HepG2 (cell line): ENCODE results near the gene AGBL3.

Experiments used
- ASH2L ChIP-seq: fragments of 300-600, 200-600 bp; sonication (generic); IDR thresholded peaks from 2 replicates; pipeline ENCODE4 v1.7.0; 2017; ENCODE audit warnings: low read depth, mild to moderate bottlenecking, moderate library complexity, mixed read lengths, low read length; ENCODE audit not compliant: insufficient read length
- CBFB ChIP-seq: sonication (generic); formaldehyde crosslinking; IDR thresholded peaks from 2 replicates; pipeline ENCODE4 v1.4.0; 2020; ENCODE audit warnings: missing genetic modification reagents
- CHD2 ChIP-seq: IDR thresholded peaks from 2 replicates; pipeline ENCODE4 v1.6.1; 2011; ENCODE audit warnings: low read depth, low read length, improper control_type of control experiment
- SMARCC2 ChIP-seq: fragments of 450-650 bp; IDR thresholded peaks from 2 replicates; pipeline ENCODE4 v1.6.1; 2017; ENCODE audit warnings: antibody characterized with exemption, mild to moderate bottlenecking
- ZFP41 ChIP-seq: sonication (generic); formaldehyde crosslinking; IDR thresholded peaks from 2 replicates; pipeline ENCODE4 v1.4.0; 2020; ENCODE audit warnings: mild to moderate bottlenecking, missing genetic modification reagents, borderline replicate concordance
- ZNF788 ChIP-seq: sonication (generic); formaldehyde crosslinking; IDR thresholded peaks from 2 replicates; pipeline ENCODE4 v1.5.0; 2020; ENCODE audit warnings: mild to moderate bottlenecking, missing genetic modification reagents, borderline replicate concordance
- ZNF879 ChIP-seq: sonication (generic); formaldehyde crosslinking; IDR thresholded peaks from 2 replicates; pipeline ENCODE4 v1.8.1; 2023; ENCODE audit warnings: missing genetic modification reagents
- ZSCAN22 ChIP-seq: sonication (generic); formaldehyde crosslinking; IDR thresholded peaks from 2 replicates; pipeline ENCODE4 v1.4.0; 2020; ENCODE audit warnings: mild to moderate bottlenecking, missing genetic modification reagents
- TF ChIP-seq, protein P1 (sequence below): sonication (generic); formaldehyde crosslinking; IDR thresholded peaks from 2 replicates; pipeline ENCODE4 v1.4.0; 2020; ENCODE audit warnings: missing genetic modification reagents

DNA sequence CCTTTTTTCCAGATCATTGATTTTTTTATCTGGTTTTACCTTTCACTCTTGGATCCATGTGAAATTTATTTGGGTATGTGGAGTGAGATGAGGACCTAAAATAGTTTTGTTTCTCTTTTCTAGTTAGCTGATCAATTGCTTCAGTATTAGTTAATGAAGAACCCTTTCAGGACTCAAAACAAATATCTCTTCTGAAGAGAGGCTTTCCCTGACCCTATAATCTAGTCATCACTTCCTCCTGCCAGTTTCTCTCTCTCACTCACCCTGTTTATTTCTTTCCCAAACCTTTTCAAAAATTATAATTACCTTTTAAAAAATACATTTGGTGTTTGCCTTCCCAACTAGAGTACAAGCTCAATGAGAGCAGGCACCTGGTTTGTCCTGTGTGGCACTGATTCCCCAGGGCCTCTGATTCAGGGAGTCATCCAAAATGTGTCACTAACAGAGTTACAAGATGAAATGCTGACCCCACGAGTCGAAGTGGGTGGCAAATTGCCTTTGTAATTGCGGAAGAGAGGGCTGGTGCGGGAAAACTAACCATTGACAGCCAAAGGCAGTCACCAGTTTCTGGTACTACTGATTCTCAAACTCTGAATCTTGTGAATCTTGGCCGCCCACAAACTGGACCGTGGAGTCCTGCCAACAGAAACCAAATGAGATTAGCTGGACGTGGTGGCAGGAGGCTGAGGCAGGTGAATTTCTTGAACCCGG lies 163.9 kb downstream of the AGBL3 start:
- TF ChIP-seq, protein P1, sequence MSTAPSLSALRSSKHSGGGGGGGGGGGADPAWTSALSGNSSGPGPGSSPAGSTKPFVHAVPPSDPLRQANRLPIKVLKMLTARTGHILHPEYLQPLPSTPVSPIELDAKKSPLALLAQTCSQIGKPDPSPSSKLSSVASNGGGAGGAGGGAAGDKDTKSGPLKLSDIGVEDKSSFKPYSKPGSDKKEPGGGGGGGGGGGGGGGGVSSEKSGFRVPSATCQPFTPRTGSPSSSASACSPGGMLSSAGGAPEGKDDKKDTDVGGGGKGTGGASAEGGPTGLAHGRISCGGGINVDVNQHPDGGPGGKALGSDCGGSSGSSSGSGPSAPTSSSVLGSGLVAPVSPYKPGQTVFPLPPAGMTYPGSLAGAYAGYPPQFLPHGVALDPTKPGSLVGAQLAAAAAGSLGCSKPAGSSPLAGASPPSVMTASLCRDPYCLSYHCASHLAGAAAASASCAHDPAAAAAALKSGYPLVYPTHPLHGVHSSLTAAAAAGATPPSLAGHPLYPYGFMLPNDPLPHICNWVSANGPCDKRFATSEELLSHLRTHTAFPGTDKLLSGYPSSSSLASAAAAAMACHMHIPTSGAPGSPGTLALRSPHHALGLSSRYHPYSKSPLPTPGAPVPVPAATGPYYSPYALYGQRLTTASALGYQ (CRISPR knock-in tag) = no peak
- no peak for TF ChIP-seq ZNF788 (CRISPR knock-in tag)
- no peak for TF ChIP-seq CBFB (CRISPR knock-in tag)
- no peak for TF ChIP-seq CHD2
- no peak for TF ChIP-seq ZSCAN22
- TF ChIP-seq ZNF879 (CRISPR knock-in tag) = no peak
- TF ChIP-seq ASH2L = no peak
- TF ChIP-seq ZFP41 (CRISPR knock-in tag) = no peak
- TF ChIP-seq SMARCC2 = no peak
